Mesendoderm (in vitro differentiated cells): Measurements from ENCODE around the gene VPS54.
"Not testable (repeated sequence)": the region's sequence is repeated elsewhere in the genome, so short reads cannot be mapped to it uniquely, and the experiment has no call there.

ENCODE experiments used
- DNase-seq: peaks from one replicate; pipeline ENCODE4 v3.0.0; 2013
- H2AK5ac ChIP-seq: 2 replicates; pipeline ENCODE4 v1.6.1; 2013; ENCODE audit warnings: low read length, inconsistent platforms
- H2BK120ac ChIP-seq: 2 replicates; pipeline ENCODE4 v1.6.1; 2013; ENCODE audit warnings: low read depth, mild to moderate bottlenecking, low read length, moderate library complexity, mixed read lengths
- H2BK15ac ChIP-seq: replicated peaks from 2 replicates; pipeline ENCODE4 v1.6.1; 2013; ENCODE audit warnings: low read depth, mild to moderate bottlenecking, moderate library complexity
- H2BK5ac ChIP-seq: 2 replicates; pipeline ENCODE4 v1.6.1; 2013; ENCODE audit warnings: low read length, inconsistent platforms
- H3K18ac ChIP-seq: 2 replicates; pipeline ENCODE4 v1.6.1; 2013; ENCODE audit warnings: mild to moderate bottlenecking, low read length, mixed read lengths
- H3K23ac ChIP-seq: one replicate; pipeline ENCODE4 v1.6.1; 2013; ENCODE audit warnings: low read length
- H3K27ac ChIP-seq: 2 replicates; pipeline ENCODE4 v1.5.1; 2013; ENCODE audit warnings: low read depth, mild to moderate bottlenecking, inconsistent platforms, low read length, moderate library complexity
- H3K27me3 ChIP-seq: 2 replicates; pipeline ENCODE4 v1.6.1; 2013; ENCODE audit warnings: low read length, control low read depth, mild to moderate bottlenecking, inconsistent platforms; ENCODE audit not compliant: insufficient read depth, poor library complexity
- H3K36me3 ChIP-seq: 2 replicates; pipeline ENCODE4 v1.6.1; 2013; ENCODE audit warnings: low read length, inconsistent platforms; ENCODE audit not compliant: control insufficient read depth, insufficient read depth
- H3K4ac ChIP-seq: one replicate; pipeline ENCODE4 v1.6.1; 2013; ENCODE audit warnings: low read depth, mild to moderate bottlenecking, low read length, moderate library complexity
- H3K4me1 ChIP-seq: 2 replicates; pipeline ENCODE4 v1.6.1; 2013; ENCODE audit warnings: low read depth, low read length, inconsistent platforms; ENCODE audit not compliant: control insufficient read depth
- H3K4me2 ChIP-seq: 2 replicates; pipeline ENCODE4 v1.6.1; 2013; ENCODE audit warnings: low read length
- H3K4me3 ChIP-seq: 2 replicates; pipeline ENCODE4 v1.5.1; 2013; ENCODE audit warnings: mild to moderate bottlenecking, low read length
- H3K56ac ChIP-seq: one replicate; pipeline ENCODE4 v1.6.1; 2013; ENCODE audit warnings: low read length
- H3K79me1 ChIP-seq: 2 replicates; pipeline ENCODE4 v1.6.1; 2013; ENCODE audit warnings: low read length, inconsistent platforms
- H3K79me2 ChIP-seq: 2 replicates; pipeline ENCODE4 v1.6.1; 2013; ENCODE audit warnings: mild to moderate bottlenecking, low read length; ENCODE audit not compliant: control insufficient read depth, insufficient read depth
- H3K9ac ChIP-seq: 2 replicates; pipeline ENCODE4 v1.6.1; 2013; ENCODE audit warnings: low read length, inconsistent platforms
- H4K5ac ChIP-seq: one replicate; pipeline ENCODE4 v1.6.1; 2013; ENCODE audit warnings: low read length
- H4K8ac ChIP-seq: one replicate; pipeline ENCODE4 v1.6.1; 2013; ENCODE audit warnings: low read depth, mild to moderate bottlenecking, control low read depth, low read length, moderate library complexity
- WGBS: extraction: QIAGEN DNeasy Blood & Tissue Kit; methylation state at CpG from one replicate; pipeline ENCODE4 v1.1.7; 2013; ENCODE audit warnings: low lambda C conversion rate, missing lambda C conversion rate; ENCODE audit not compliant: insufficient coverage; ENCODE audit errors: extremely low coverage; 5-methylcytosine and 5-hydroxymethylcytosine counted together

VPS54 gene

GRCh38 chr2:63981702-63982103 is 37.5 kb downstream of the VPS54 start:
- Histone ChIP-seq H2AK5ac (no peak overlapping the region), H3K79me2 (no peaks in the 10 kb centered on the region), H3K4me2 (no peak overlapping the region), H2BK15ac (no peak overlapping the region), H3K4me3 (no peak overlapping the region), H4K8ac (no peak overlapping the region), H3K9ac (no peak overlapping the region), H3K23ac (no peak overlapping the region), H3K36me3 (no peaks in the 10 kb centered on the region), H3K27me3 (no peaks in the 10 kb centered on the region), H3K4me1 (no peaks in the 10 kb centered on the region), H2BK120ac (no peak overlapping the region), H4K5ac (no peak overlapping the region), H2BK5ac (no peak overlapping the region), H3K56ac (no peak overlapping the region), H3K79me1 (peaks cover 3% of the 10 kb centered on the region), H3K27ac (no peak overlapping the region), H3K4ac (no peak overlapping the region), H3K18ac (no peak overlapping the region)
- no peak for DNase-seq
- WGBS, result no CpG with 5 or more reads among the region's 3 CpGs

- Histone ChIP-seq H3K4ac (no peak overlapping the region), H3K27me3 (no peaks in the 10 kb centered on the region), H3K18ac (no peak overlapping the region), H3K27ac (no peak overlapping the region), H2BK15ac (no peak overlapping the region), H2BK5ac (no peak overlapping the region), H3K4me2 (no peak overlapping the region), H3K56ac (no peak overlapping the region), H2AK5ac (no peak overlapping the region), H4K5ac (no peak overlapping the region), H3K79me1 (peaks cover 3% of the 10 kb centered on the region), H3K4me1 (no peaks in the 10 kb centered on the region), H3K9ac (no peak overlapping the region), H3K4me3 (no peak overlapping the region), H3K79me2 (no peaks in the 10 kb centered on the region), H2BK120ac (no peak overlapping the region), H3K36me3 (no peaks in the 10 kb centered on the region), H4K8ac (no peak overlapping the region), H3K23ac (no peak overlapping the region)
- DNase-seq, result no peak
Measured at GRCh38 chr2:63980794-63981193, 38.4 kb downstream of the VPS54 start.

DNA sequence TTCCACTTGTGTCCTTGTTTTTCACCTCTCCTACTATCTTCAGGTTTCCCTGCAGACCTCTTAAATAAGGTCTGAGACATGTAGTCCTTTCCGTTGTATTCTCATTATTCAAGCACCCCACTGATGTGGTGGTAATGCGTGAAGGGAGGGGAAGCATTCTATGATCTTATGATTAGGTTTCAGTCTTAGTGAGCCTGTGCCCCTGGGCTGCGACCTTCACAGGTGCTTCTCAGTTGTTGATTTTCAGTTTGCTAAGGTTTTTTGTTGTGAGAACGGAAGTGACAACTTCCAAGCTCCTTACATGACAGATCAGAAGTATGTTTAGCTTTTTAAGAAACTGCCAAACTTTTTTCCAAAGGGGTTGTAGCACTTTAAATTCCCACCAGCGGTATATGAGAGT is 41.3 kb downstream of the VPS54 start:
- peaks cover 3% of the 10 kb centered on the region for H3K79me1 ChIP-seq
- H2BK120ac ChIP-seq, result no peak overlapping the region
- H4K5ac ChIP-seq, result no peak overlapping the region
- H2BK5ac ChIP-seq, result no peak overlapping the region
- H3K23ac ChIP-seq, result no peak overlapping the region
- no peak overlapping the region for H3K4me2 ChIP-seq
- no peaks in the 10 kb centered on the region for H3K4me1 ChIP-seq
- no peaks in the 10 kb centered on the region for H3K27me3 ChIP-seq
- H3K18ac ChIP-seq, result no peak overlapping the region
- no peak overlapping the region for H3K27ac ChIP-seq
- no peak overlapping the region for H3K9ac ChIP-seq
- no peak overlapping the region for H3K4me3 ChIP-seq
- no peak overlapping the region for H2AK5ac ChIP-seq
- no peaks in the 10 kb centered on the region for H3K79me2 ChIP-seq
- no peak overlapping the region for H3K56ac ChIP-seq
- H3K36me3 ChIP-seq, result no peaks in the 10 kb centered on the region
- no peak overlapping the region for H2BK15ac ChIP-seq
- no CpG with 5 or more reads among the region's 5 CpGs for WGBS
- H4K8ac ChIP-seq, result no peak overlapping the region
- DNase-seq, result no peak
- H3K4ac ChIP-seq, result no peak overlapping the region

DNA sequence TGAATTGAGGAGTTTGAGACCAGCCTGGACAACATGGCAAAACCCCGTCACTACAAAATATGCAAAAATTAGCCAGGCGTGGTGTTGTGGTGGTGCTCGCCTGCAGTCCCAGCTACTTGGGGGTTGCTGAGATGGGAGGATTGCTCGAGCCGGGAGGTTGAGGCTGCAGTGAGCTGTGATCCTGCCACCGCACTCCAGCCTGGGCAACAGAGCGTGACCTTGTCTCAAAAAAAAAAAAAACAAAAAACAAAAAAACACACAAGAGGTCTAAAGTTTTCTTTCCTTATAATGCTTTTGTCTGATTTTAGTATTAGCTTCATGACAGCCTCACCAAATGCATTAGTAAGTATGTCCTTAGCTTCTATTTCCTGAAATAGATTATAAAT is 43.1 kb downstream of the VPS54 start:
- no peaks in the 10 kb centered on the region for H3K36me3 ChIP-seq

DNA sequence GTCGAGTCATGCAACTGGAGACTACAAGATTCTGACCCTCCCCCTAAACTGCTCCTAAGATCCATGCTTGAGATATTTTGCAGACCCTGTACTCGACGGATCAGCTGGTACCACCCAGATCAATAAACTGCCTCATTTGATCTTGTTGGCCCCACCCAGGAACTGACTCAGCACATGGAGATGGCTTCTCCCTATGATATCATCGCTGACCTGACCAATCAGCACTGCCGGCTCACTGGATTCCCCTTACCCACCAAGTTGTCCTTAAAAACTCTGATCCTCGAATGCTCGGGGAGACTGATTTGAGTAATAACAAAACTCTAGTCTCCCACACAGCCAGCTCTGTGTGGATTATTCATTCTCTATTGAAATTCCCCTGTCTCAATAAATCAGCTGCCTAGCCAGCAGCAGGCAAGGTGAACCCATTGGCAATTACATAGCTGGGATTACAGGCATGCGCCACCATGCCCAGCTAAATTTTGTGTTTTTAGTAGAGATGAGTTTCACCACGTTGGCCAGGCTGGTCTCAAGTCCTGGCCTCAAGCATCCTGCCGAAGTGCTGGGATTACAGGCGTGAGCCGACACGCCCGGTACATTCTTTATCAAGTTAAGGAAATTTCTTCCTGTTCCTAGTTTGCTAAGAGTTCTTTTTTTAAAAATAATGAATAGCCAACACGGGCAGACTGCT is 43.6 kb downstream of the VPS54 start:
- Histone ChIP-seq H3K36me3 (peaks cover 2% of the 10 kb centered on the region), H2BK120ac (no peak overlapping the region), H3K79me2 (no peaks in the 10 kb centered on the region), H3K56ac (no peak overlapping the region), H3K27me3 (no peaks in the 10 kb centered on the region), H4K8ac (no peak overlapping the region), H3K4me3 (no peak overlapping the region), H4K5ac (no peak overlapping the region), H3K23ac (no peak overlapping the region), H2AK5ac (no peak overlapping the region), H3K4ac (no peak overlapping the region), H3K9ac (no peak overlapping the region), H3K79me1 (no peaks in the 10 kb centered on the region), H3K18ac (no peak overlapping the region), H3K4me2 (no peak overlapping the region), H3K4me1 (no peaks in the 10 kb centered on the region), H2BK15ac (no peak overlapping the region), H2BK5ac (no peak overlapping the region), H3K27ac (no peak overlapping the region)
- no peak for DNase-seq
- WGBS, result no CpG with 5 or more reads among the region's 15 CpGs

More for the DNA sequence above, 43.1 kb downstream of the VPS54 start:
- no peak overlapping the region for H3K4me2 ChIP-seq
- no peaks in the 10 kb centered on the region for H3K79me2 ChIP-seq
- H4K8ac ChIP-seq, result no peak overlapping the region
- no peak overlapping the region for H3K56ac ChIP-seq
- H3K9ac ChIP-seq, result no peak overlapping the region
- no peaks in the 10 kb centered on the region for H3K79me1 ChIP-seq
- H3K18ac ChIP-seq, result no peak overlapping the region
- no peak for DNase-seq
- H2BK15ac ChIP-seq, result no peak overlapping the region
- H3K4me3 ChIP-seq, result no peak overlapping the region
- no peaks in the 10 kb centered on the region for H3K27me3 ChIP-seq
- no peak overlapping the region for H2AK5ac ChIP-seq
- WGBS, result no CpG with 5 or more reads among the region's 7 CpGs
- H4K5ac ChIP-seq, result no peak overlapping the region
- H2BK5ac ChIP-seq, result no peak overlapping the region
- no peak overlapping the region for H3K27ac ChIP-seq
- no peak overlapping the region for H3K4ac ChIP-seq
- no peaks in the 10 kb centered on the region for H3K4me1 ChIP-seq
- H3K23ac ChIP-seq, result no peak overlapping the region
- H2BK120ac ChIP-seq, result no peak overlapping the region

- H2AK5ac ChIP-seq, H3K36me3 ChIP-seq, H3K79me1 ChIP-seq, H3K9ac ChIP-seq, H3K4me3 ChIP-seq, H4K5ac ChIP-seq, H2BK5ac ChIP-seq, H3K27ac ChIP-seq, H3K79me2 ChIP-seq, H3K56ac ChIP-seq, H3K27me3 ChIP-seq, H2BK15ac ChIP-seq, H2BK120ac ChIP-seq, H4K8ac ChIP-seq, H3K4ac ChIP-seq, H3K4me1 ChIP-seq, DNase-seq, H3K4me2 ChIP-seq, H3K23ac ChIP-seq, H3K18ac ChIP-seq: not testable (repeated sequence)
- no CpG with 5 or more reads among the region's 2 CpGs for WGBS
Measured at GRCh38 chr2:63975036-63975435, 44.2 kb downstream of the VPS54 start.
